Esophagus muscularis mucosa (tissue), 3 donors: Measurements from ENCODE around the gene IKZF4.

ENCODE experiments used
- CTCF ChIP-seq, 3 experiments: fragments of 200-600 bp in 2 of 3; fragments of 450-650 bp in 1 of 3; sonication (generic) in 2 of 3; IDR thresholded peaks; one replicate each; pipeline ENCODE4 v1.5.1; 2017 to 2019; ENCODE audit warnings: antibody characterized with exemption in 3 of 3, mild to moderate bottlenecking in 2 of 3, moderate library complexity in 1 of 3
- POLR2A ChIP-seq: fragments of 450-650 bp; IDR thresholded peaks from one replicate; pipeline ENCODE4 v1.6.1; 2017; ENCODE audit warnings: antibody characterized with exemption, moderate library complexity, mild to moderate bottlenecking, low read depth

- no peak for TF ChIP-seq CTCF (IDR thresholded peaks at IDR 0.05)
- TF ChIP-seq POLR2A = no peak
Measured at GRCh38 chr12:56082967-56083366, 62.1 kb downstream of the IKZF4 start.
